GM19463 (cell line): ENCODE data around the gene DCST2.

ENCODE experiments used
- ATAC-seq: cut with Tn5 transposase; IDR thresholded peaks from one replicate; pipeline ENCODE4 v1.9.1; 2021; ENCODE audit warnings: mild to moderate bottlenecking, moderate library complexity; ENCODE audit not compliant: unreplicated experiment

DCST2 gene

GRCh38 chr1:155030243-155030795, 3.3 kb downstream of the DCST2 start:
- no peak for ATAC-seq

- no peak for ATAC-seq
Measured at GRCh38 chr1:155029513-155030242, 3.9 kb downstream of the DCST2 start.

- ATAC-seq, result no peak
Measured at GRCh38 chr1:155026588-155026987, 7.0 kb downstream of the DCST2 start.

GRCh38 chr1:155026154-155026553, 7.4 kb downstream of the DCST2 start:
- no peak for ATAC-seq

GRCh38 chr1:155024315-155024714, 9.3 kb downstream of the DCST2 start:
- ATAC-seq, result no peak

- no peak for ATAC-seq
Measured at GRCh38 chr1:155023627-155024026, 10.0 kb downstream of the DCST2 start.

- ATAC-seq, result no peak
Measured at GRCh38 chr1:155022927-155023236, 10.7 kb downstream of the DCST2 start.

- ATAC-seq, result no peak
Measured at GRCh38 chr1:155022136-155022926, 11.2 kb downstream of the DCST2 start.

- no peak for ATAC-seq
Measured at GRCh38 chr1:155019377-155020245, 14.0 kb downstream of the DCST2 start.

- ATAC-seq, result no peak
Measured at GRCh38 chr1:155018617-155019348, 14.8 kb downstream of the DCST2 start.

- no peak for ATAC-seq
Measured at GRCh38 chr1:155017946-155018316, 15.7 kb downstream of the DCST2 start.

- ATAC-seq, result peak; percentile 74
Measured at GRCh38 chr1:155017041-155017945, 16.3 kb downstream of the DCST2 start.

- no peak for ATAC-seq
Measured at GRCh38 chr1:155016231-155016831, 17.2 kb downstream of the DCST2 start.

- no peak for ATAC-seq
Measured at GRCh38 chr1:155015527-155016230, 17.9 kb downstream of the DCST2 start.

- no peak for ATAC-seq
Measured at GRCh38 chr1:155014709-155015508, 18.7 kb downstream of the DCST2 start.

GRCh38 chr1:155013632-155014031, 19.9 kb downstream of the DCST2 start:
- ATAC-seq, result no peak

GRCh38 chr1:155012776-155013602, 20.6 kb downstream of the DCST2 start:
- no peak for ATAC-seq
